Osteocyte (in vitro differentiated cells): Measurements from ENCODE around the gene GALNT14. TPM values are rescaled to one million over a fixed set of nuclear protein-coding genes. Genes with fewer than 3 reads are reported as not detected.

Experiments used
- DNase-seq: peaks from one replicate; pipeline ENCODE4 v3.0.0; 2021; ENCODE audit warnings: mixed read lengths; ENCODE audit not compliant: unreplicated experiment; ENCODE audit errors: extremely low spot score
- H3K27ac Mint-ChIP-seq: one replicate; pipeline ENCODE4 v1.8.0; 2021; ENCODE audit warnings: mild to moderate bottlenecking, mixed read lengths; ENCODE audit not compliant: unreplicated experiment
- H3K27me3 Mint-ChIP-seq: one replicate; pipeline ENCODE4 v1.8.0; 2021; ENCODE audit warnings: mixed read lengths; ENCODE audit not compliant: unreplicated experiment
- H3K36me3 Mint-ChIP-seq: one replicate; pipeline ENCODE4 v1.8.0; 2021; ENCODE audit warnings: mixed read lengths; ENCODE audit not compliant: unreplicated experiment
- H3K4me1 Mint-ChIP-seq: one replicate; pipeline ENCODE4 v1.8.0; 2021; ENCODE audit warnings: mixed read lengths; ENCODE audit not compliant: unreplicated experiment
- H3K4me3 Mint-ChIP-seq: one replicate; pipeline ENCODE4 v1.8.0; 2021; ENCODE audit warnings: mild to moderate bottlenecking, moderate library complexity, mixed read lengths; ENCODE audit not compliant: unreplicated experiment
- H3K9me3 Mint-ChIP-seq: one replicate; pipeline ENCODE4 v1.8.0; 2021; ENCODE audit warnings: mixed read lengths; ENCODE audit not compliant: unreplicated experiment
- total RNA-seq: library from RNA; stranded (reverse); gene quantifications from 2 replicates; pipeline ENCODE4 v1.2.1, GENCODE V29; 2021
- TF ChIP-seq, protein P1 (sequence below): fragments of 200-600 bp; sonication (generic); IDR thresholded peaks from 2 replicates; pipeline ENCODE4 v1.5.0; 2021; ENCODE audit warnings: antibody characterized with exemption, mild to moderate bottlenecking, moderate library complexity

Gene GALNT14
- total RNA-seq, 1 donor from 2014 or later, result 4.1 TPM

DNA sequence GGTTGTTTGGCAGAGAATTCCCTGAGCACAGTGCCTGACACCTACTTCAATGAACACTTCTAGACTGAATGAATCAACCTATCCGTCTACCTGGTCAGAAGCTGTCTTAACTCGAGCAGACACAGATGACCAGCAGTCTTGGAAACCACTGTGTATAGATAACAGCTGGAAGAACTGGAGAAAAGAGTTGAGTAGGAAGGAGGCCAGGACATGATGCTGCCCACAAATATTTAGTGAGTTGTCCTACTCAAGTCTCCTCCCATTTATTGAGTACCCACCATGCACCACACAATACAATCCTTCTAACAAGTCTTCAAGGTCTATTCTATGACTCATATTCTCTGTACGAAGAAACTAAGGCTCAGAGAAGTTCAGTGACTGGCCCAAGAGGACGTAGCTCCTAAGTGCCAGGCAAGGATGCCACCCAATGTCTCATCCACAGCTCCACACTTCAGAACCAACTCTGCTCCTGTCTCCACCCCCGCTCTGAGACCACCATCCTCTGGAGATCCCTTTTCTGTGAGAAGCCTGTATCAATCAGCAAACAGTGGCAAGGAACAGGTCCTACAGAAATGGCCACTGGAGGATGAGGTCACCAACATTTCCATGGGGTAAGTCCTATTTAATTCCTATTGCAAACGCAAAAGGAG is 62.2 kb downstream of the GALNT14 start:
- TF ChIP-seq, protein P1, sequence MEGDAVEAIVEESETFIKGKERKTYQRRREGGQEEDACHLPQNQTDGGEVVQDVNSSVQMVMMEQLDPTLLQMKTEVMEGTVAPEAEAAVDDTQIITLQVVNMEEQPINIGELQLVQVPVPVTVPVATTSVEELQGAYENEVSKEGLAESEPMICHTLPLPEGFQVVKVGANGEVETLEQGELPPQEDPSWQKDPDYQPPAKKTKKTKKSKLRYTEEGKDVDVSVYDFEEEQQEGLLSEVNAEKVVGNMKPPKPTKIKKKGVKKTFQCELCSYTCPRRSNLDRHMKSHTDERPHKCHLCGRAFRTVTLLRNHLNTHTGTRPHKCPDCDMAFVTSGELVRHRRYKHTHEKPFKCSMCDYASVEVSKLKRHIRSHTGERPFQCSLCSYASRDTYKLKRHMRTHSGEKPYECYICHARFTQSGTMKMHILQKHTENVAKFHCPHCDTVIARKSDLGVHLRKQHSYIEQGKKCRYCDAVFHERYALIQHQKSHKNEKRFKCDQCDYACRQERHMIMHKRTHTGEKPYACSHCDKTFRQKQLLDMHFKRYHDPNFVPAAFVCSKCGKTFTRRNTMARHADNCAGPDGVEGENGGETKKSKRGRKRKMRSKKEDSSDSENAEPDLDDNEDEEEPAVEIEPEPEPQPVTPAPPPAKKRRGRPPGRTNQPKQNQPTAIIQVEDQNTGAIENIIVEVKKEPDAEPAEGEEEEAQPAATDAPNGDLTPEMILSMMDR, result no peak

DNA sequence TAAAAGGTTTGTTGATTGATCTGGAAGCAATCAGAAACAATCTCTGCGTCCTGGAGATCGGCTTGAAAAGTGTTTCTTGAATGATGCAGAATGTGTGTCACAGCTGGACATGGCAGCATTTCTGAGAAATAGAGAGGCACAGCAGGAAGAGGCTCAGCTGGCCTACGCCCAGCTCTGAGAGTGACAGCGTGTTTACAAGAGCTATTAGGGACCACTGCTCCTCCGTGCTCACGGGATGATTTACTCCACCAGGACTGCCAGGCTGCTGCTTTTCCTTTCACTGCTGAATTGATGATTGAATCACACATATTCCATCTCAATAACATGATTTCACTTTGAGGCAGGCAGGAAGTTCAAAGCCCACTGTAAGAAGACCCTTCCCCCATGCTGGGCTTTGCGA is 62.8 kb downstream of the GALNT14 start:
- Mint-ChIP-seq H3K27me3 (peaks cover 3% of the 10 kb centered on the region), H3K36me3 (no peaks in the 10 kb centered on the region), H3K27ac (no peak overlapping the region), H3K4me3 (no peak overlapping the region), H3K4me1 (peaks cover 2% of the 10 kb centered on the region), H3K9me3 (no peaks in the 10 kb centered on the region)
- no peak for DNase-seq
- TF ChIP-seq, protein P1, result no peak

More for the DNA sequence above, 62.2 kb downstream of the GALNT14 start:
- H3K27ac Mint-ChIP-seq, result no peak overlapping the region
- peaks cover 3% of the 10 kb centered on the region for H3K27me3 Mint-ChIP-seq
- H3K9me3 Mint-ChIP-seq, result no peaks in the 10 kb centered on the region
- H3K4me1 Mint-ChIP-seq, result peaks cover 5% of the 10 kb centered on the region
- no peak for DNase-seq
- H3K36me3 Mint-ChIP-seq, result no peaks in the 10 kb centered on the region
- H3K4me3 Mint-ChIP-seq, result no peak overlapping the region

DNA sequence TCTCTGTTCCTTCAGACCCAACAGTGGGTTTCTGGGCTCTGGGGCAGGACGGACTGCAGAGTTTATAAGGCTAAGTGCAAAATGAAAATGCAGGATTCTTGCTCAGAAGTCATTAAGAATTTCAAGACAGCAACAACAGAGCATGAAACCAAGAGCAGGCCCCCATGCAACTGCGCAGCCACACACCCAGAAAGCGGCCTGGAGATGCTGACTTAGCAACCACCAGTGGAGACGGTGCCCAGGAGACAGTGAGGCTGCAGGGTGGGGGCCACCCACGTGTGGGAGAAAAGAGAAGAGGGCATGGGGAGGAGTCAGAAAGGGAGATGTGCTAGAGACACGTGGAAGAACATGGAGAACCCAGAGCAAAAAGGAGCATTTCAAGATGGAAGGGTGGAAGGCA is 66.5 kb downstream of the GALNT14 start:
- Mint-ChIP-seq H3K36me3 (no peaks in the 10 kb centered on the region), H3K27ac (no peak overlapping the region), H3K27me3 (no peaks in the 10 kb centered on the region), H3K4me3 (no peak overlapping the region), H3K9me3 (no peaks in the 10 kb centered on the region), H3K4me1 (no peaks in the 10 kb centered on the region)
- no peak for DNase-seq
- TF ChIP-seq, protein P1, result no peak

DNA sequence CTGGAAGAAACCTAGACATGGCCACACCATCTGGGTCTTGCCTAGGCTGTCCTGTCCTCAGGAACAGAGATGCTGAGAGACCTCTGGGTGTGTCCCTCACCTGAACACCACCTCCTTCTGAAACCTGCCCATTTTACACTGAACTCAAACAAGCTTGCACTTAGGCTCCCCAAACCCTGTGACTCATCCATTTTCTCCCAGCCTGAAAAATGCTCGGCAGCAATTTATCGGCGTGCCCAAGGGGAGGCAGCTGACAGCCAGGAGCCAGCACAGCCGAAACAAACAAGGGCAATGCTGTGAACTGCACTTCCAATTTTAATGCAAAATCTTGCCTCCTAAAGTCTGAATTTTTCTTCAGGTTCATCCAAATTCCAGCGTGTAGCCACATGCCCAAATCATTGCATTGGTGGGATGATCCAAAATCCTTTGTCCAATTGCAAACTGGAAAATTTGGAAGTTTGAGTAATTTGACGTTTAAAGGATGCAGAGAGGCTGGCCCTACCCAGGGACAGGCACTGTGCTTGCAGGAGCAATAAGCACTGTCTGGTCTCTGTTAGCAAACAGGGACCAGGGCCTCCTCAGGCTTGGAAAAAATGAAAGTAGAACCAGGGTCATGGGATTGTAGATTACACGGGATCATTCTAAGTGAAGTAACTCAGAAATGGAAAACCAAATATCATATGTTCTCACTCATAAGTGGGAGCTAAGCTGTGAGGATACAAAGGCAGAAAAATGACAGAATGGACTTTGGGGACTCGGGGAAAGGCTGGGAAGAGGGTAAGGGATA is 67.7 kb downstream of the GALNT14 start:
- Mint-ChIP-seq H3K4me1 (no peaks in the 10 kb centered on the region), H3K9me3 (no peaks in the 10 kb centered on the region), H3K27ac (no peak overlapping the region), H3K4me3 (no peak overlapping the region), H3K27me3 (no peaks in the 10 kb centered on the region), H3K36me3 (no peaks in the 10 kb centered on the region)
- TF ChIP-seq, protein P1, result no peak
- DNase-seq, result no peak

DNA sequence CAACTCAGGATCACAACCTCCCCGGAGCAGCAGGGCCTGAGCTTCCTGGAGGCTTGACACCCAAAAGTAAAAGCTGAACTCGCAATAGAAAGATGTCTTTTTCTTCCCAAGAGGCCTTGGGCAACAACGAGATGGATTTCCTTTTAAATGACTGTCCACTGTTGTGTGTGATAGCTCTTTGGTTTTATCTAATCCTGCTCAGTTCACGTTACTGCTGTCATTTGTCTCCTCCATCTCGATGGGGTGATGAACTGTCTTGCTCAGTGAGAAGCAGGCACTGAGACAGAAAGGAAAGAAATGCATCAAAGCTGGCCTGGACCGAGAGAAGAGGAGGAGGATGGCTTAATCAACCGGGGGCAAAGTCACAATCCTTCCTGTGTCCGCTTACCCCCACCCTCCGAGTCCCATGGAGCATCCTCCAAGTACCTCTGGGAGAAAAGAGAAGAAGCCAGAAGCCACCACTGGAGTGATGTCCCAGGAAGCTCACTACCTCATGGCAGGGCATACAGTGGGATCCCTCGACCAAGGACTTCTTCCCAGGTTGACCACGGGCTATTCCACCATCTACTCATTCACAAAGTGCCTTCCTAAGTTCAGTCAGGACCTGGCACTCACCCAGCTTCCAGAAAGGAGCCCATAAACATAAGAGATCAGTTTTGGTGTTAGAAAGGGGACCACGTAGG is 68.5 kb downstream of the GALNT14 start:
- H3K4me1 Mint-ChIP-seq, result no peaks in the 10 kb centered on the region
- no peak overlapping the region for H3K4me3 Mint-ChIP-seq
- H3K27ac Mint-ChIP-seq, result no peak overlapping the region
- H3K9me3 Mint-ChIP-seq, result no peaks in the 10 kb centered on the region
- H3K27me3 Mint-ChIP-seq, result no peaks in the 10 kb centered on the region
- H3K36me3 Mint-ChIP-seq, result no peaks in the 10 kb centered on the region
- TF ChIP-seq, protein P1, result no peak
- DNase-seq, result no peak
